Measurements from ENCODE around the gene BRAT1. TPM values are rescaled to one million over a fixed set of nuclear protein-coding genes. Genes with fewer than 3 reads are reported as not detected.

BRAT1 gene
- total and polyA plus RNA-seq, 2 experiments from 2014 or later = 32.5 to 76.8 TPM

GRCh38 chr7:2495418-2496299, 59.7 kb downstream of the BRAT1 start:
- H3F3A ChIP-seq (replicated peaks; ENCODE audit: low read depth) = no peaks in the 10 kb centered on the region
- no peak overlapping the region for H3K4me3 Mint-ChIP-seq
- no peaks in the 10 kb centered on the region for H4K20me1 ChIP-seq (replicated peaks; ENCODE audit: insufficient read depth)
- no peaks in the 10 kb centered on the region; the same call in 1 of the 3 replicates for H3K36me3 Mint-ChIP-seq (ENCODE audit: low read depth)
- H3K27ac ChIP-seq (ENCODE audit: low read depth) = no peak overlapping the region
- no peaks in the 10 kb centered on the region for H3K36me3 ChIP-seq (ENCODE audit: insufficient read depth)
- peak; percentile 80 for DNase-seq (ENCODE audit: low spot score)
- peaks cover 16% of the 10 kb centered on the region for H3K27me3 Mint-ChIP-seq (ENCODE audit: insufficient read depth, low read depth, poor library complexity)
- peak overlapping the region; percentile 81 for H2AFZ ChIP-seq
- peaks cover 13% of the 10 kb centered on the region; the same call in 1 of the 2 replicates for H3K4me1 ChIP-seq (ENCODE audit: insufficient read depth)
- H3K4me2 ChIP-seq = peak overlapping the region; percentile 43; the same call in 1 of the 2 replicates
- peaks cover 3% of the 10 kb centered on the region; the same call in 2 of the 3 replicates for H3K9me3 Mint-ChIP-seq
- peak; percentile 23 for ATAC-seq
- H3K9me2 ChIP-seq (ENCODE audit: insufficient read depth) = no peaks in the 10 kb centered on the region
- peaks cover 39% of the 10 kb centered on the region for H3K4me1 Mint-ChIP-seq
- H3K79me2 ChIP-seq (replicated peaks; ENCODE audit: insufficient read depth) = no peaks in the 10 kb centered on the region
- no peak for TF ChIP-seq CTCF (conservative IDR thresholded peaks at IDR 0.05; ENCODE audit: low read depth in 2 of 2)
- no peak for TF ChIP-seq EZH2phosphoT487 (IDR thresholded peaks at IDR 0.05; ENCODE audit: unreplicated experiment)
- no peak for TF ChIP-seq REST (IDR thresholded peaks at IDR 0.05; ENCODE audit: unreplicated experiment)
- TF ChIP-seq STAT1 (IDR thresholded peaks at IDR 0.05; ENCODE audit: unreplicated experiment) = no peak
- TF ChIP-seq ZNF331 (CRISPR knock-in tag; IDR thresholded peaks at IDR 0.05; ENCODE audit: low read depth) = no peak
- no peak for TF ChIP-seq JUNB (IDR thresholded peaks at IDR 0.05; ENCODE audit: unreplicated experiment)
- TF ChIP-seq POLR2AphosphoS5 (IDR thresholded peaks at IDR 0.05; ENCODE audit: low read depth) = no peak
- no peak for TF ChIP-seq EZH2 (IDR thresholded peaks at IDR 0.05; ENCODE audit: low read depth, unreplicated experiment)
- TF ChIP-seq NANOG (IDR thresholded peaks at IDR 0.05; ENCODE audit: borderline replicate concordance) = no peak
- no peak for TF ChIP-seq ZNF462 (CRISPR knock-in tag; IDR thresholded peaks at IDR 0.05)
- no peak for TF ChIP-seq ZNF114 (CRISPR knock-in tag; IDR thresholded peaks at IDR 0.05)
- TF ChIP-seq CREB1 (CRISPR knock-in tag; IDR thresholded peaks at IDR 0.05; ENCODE audit: low read depth) = no peak
- TF ChIP-seq ETS1 (IDR thresholded peaks at IDR 0.05) = no peak
- no peaks in the 10 kb centered on the region for H3K27me3 ChIP-seq (ENCODE audit: insufficient read depth)
- H3K27ac Mint-ChIP-seq = no peak overlapping the region
- H3K4me3 ChIP-seq = no peak overlapping the region
